Mammary epithelial cell (primary cell): Measurements from ENCODE around the gene SEL1L.

Experiments
- CTCF ChIP-seq, 2 donors: IDR thresholded peaks in 1 of 2; conservative IDR thresholded peaks in 1 of 2; 2 replicates each; pipeline ENCODE4 v1.5.1; 2011 to 2012; ENCODE audit warnings: inconsistent platforms in 2 of 2, low read length in 2 of 2, mild to moderate bottlenecking in 2 of 2, control low read depth in 1 of 2, low read depth in 1 of 2; ENCODE audit not compliant: insufficient read depth in 1 of 2; ENCODE audit errors: extremely low read depth in 1 of 2
- EZH2 ChIP-seq: IDR thresholded peaks from 2 replicates; pipeline ENCODE4 v1.6.1; 2012; ENCODE audit warnings: low read length, inconsistent platforms, borderline replicate concordance

GRCh38 chr14:81453166-81453766, 80.4 kb downstream of the SEL1L start:
- peak; percentile 87 to 93 for TF ChIP-seq CTCF (conservative IDR thresholded peaks at IDR 0.05 in 1 of 2, IDR thresholded peaks at IDR 0.05 in 1 of 2; ENCODE audit: extremely low read depth in 1 of 2, insufficient read depth in 1 of 2, low read depth in 1 of 2, low read length in 2 of 2)
- TF ChIP-seq EZH2 = no peak
